Cardiac fibroblast (primary cell): ENCODE measurements around the gene DHX9.
A peak's percentile ranks its signal among the peaks of the same experiment; 100 is the strongest.

Source experiments
- DNase-seq, 2 donors: peaks; one replicate each; pipeline versions ENCODE4 v3.0.0 to v3.0.0-alpha.2; 2010; ENCODE audit warnings: low read depth in 2 of 2
- H3K4me3 ChIP-seq, 2 donors: replicated peaks in 1 of 2; 1 replicate in 1 of 2; 2 replicates in 1 of 2; pipeline ENCODE4 v1.5.1; 2011; ENCODE audit warnings: low read depth in 2 of 2, low read length in 2 of 2, mild to moderate bottlenecking in 2 of 2, moderate library complexity in 1 of 2
- TF ChIP-seq, protein P1 (sequence below): IDR thresholded peaks from one replicate; pipeline ENCODE4 v1.5.1; 2011; ENCODE audit warnings: low read depth, mild to moderate bottlenecking, low read length, inconsistent platforms

Gene DHX9

GRCh38 chr1:182884872-182885271, 45.7 kb downstream of the DHX9 start:
- H3K4me3 ChIP-seq = no peak overlapping the region
- TF ChIP-seq, protein P1, sequence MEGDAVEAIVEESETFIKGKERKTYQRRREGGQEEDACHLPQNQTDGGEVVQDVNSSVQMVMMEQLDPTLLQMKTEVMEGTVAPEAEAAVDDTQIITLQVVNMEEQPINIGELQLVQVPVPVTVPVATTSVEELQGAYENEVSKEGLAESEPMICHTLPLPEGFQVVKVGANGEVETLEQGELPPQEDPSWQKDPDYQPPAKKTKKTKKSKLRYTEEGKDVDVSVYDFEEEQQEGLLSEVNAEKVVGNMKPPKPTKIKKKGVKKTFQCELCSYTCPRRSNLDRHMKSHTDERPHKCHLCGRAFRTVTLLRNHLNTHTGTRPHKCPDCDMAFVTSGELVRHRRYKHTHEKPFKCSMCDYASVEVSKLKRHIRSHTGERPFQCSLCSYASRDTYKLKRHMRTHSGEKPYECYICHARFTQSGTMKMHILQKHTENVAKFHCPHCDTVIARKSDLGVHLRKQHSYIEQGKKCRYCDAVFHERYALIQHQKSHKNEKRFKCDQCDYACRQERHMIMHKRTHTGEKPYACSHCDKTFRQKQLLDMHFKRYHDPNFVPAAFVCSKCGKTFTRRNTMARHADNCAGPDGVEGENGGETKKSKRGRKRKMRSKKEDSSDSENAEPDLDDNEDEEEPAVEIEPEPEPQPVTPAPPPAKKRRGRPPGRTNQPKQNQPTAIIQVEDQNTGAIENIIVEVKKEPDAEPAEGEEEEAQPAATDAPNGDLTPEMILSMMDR = no peak
- DNase-seq = no peak

GRCh38 chr1:182885591-182885990, 46.4 kb downstream of the DHX9 start:
- no peak for DNase-seq
- H3K4me3 ChIP-seq = no peak overlapping the region
- TF ChIP-seq, protein P1 = no peak

GRCh38 chr1:182886985-182887384, 47.8 kb downstream of the DHX9 start:
- TF ChIP-seq, protein P1 = no peak
- no peak for DNase-seq
- H3K4me3 ChIP-seq = no peak overlapping the region

DNA sequence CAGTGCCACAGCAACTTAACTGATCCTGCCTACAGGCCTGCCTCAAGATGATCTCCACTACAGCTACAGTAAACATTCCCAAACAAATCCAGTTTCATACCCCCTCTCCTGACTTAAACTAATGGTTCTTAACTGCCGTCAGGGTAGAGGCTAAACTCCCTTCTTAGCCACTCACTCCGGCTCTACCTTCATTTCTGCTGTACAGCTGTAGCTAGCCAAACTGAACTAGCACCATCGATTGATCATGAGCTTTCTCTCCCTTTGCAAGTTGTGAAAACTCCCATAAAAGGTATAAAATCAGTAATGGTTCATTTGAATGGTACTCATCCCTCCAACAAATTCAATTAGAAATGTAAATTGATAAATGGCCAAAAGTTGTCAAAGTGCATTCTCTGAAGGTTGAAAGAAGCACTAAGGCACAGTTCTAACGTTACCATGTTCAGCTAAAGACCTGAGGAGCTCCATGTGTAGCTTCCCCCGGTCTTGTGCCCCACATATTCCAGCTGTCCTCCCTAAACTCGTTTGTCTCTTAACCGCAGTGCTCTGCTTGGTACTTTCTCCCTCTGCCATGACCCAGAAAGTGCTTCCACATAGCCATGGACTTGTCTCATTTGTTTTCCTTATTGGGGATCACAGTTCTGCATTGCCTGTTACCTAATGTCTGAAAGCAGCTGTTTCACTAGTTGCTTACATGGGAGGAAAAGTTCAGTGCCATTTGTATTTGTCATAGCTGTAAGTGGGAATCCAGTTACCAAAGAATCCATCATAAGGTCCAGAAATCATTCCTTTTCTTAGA, 49.8 kb downstream of the DHX9 start:
- TF ChIP-seq, protein P1 = no peak
- no peak overlapping the region for H3K4me3 ChIP-seq
- peak in 1 of 2 donors; percentile 46 for DNase-seq

DNA sequence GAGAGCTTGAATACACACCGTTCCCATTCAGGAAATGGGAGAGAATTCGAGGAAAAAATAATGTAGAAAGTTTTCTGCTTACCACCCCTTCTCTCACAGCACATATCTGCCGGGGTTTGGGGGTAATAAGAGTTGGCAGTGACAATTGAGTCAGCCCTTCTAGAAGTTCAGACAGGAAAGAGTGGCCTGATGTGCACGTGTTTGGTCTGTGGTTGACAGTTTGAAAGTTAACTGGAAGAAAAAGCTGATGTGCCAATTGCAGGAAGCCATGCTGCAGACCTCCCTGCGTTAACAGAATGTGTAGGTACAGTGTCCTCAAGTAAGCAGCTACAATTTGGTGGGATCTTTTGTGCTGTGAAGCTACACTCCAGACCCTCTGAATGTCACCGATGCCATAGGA, 50.9 kb downstream of the DHX9 start:
- TF ChIP-seq, protein P1 = no peak
- no peak overlapping the region for H3K4me3 ChIP-seq
- DNase-seq = no peak

DNA sequence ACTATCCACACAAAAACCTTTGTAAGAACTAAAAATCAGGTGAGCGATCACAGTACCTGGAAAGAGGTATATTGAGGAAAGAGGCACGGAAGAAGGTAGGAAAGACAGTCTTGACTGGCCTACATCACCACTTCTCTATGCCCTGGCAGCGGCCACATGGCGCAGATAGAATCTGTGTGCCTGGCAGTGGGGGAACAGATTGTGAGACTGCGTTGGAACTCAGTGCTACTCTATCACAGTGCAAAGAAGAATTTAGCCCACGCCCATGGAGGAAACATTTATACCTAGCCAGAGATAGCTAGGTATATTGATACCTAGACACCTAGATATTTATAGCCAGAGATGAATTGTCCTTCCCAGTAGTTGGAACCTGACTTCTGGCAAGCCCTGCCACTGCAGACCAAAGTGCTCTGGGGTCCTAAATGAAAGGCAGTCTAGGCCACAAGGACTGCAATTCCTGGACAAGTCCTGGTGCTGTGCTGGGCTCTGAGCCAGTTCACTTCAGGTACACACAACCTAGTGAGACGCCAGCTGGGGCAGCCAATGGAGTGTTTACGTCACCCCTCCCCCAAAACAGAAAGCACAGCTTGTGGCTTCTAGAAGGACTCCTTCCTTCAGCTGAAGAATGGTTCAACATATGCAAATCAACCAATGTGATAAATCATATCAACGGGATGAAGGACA, 51.9 kb downstream of the DHX9 start:
- no peak for DNase-seq
- H3K4me3 ChIP-seq = no peak overlapping the region
- TF ChIP-seq, protein P1 = no peak
